A673 (cell line): Measurements from ENCODE around the gene JOSD2. TPM values are rescaled to one million over a fixed set of nuclear protein-coding genes. Genes with fewer than 3 reads are reported as not detected.
A peak's percentile ranks its signal among the peaks of the same experiment; 100 is the strongest.

Experiments
- BruUV-seq: library from RNA; stranded (reverse); fragments of 400-500 nt; replicated peaks from 2 replicates; lab custom pipeline; 2021; lab: Mats Ljungman, UMichigan
- CTCF ChIA-PET: fragments of 300-600 bp; sonication (Branson Sonifier 250); formaldehyde crosslinking; loops from one replicate; lab custom pipeline; 2022; ENCODE audit warnings: antibody characterized with exemption; lab: Charles Lee
- POLR2A ChIA-PET: fragments of 300-600 bp; sonication (Branson Sonifier 250); formaldehyde crosslinking; loops from one replicate; lab custom pipeline; 2022; ENCODE audit warnings: antibody characterized with exemption; ENCODE audit not compliant: low non-redundant PET; lab: Charles Lee
- DNase-seq: peaks from one replicate; pipeline ENCODE4 v3.0.0-alpha.2; 2015; ENCODE audit warnings: low spot score
- H3K27ac ChIP-seq: fragments of 200-600 bp; sonication (generic); 2 replicates; pipeline ENCODE4 v1.5.1; 2016; ENCODE audit warnings: mixed run types, low read depth, mild to moderate bottlenecking, mixed read lengths, antibody characterized with exemption, low read length; ENCODE audit not compliant: poor library complexity, severe bottlenecking
- H3K27me3 ChIP-seq: fragments of 200-600 bp; sonication (generic); replicated peaks from 2 replicates; pipeline ENCODE4 v1.6.1; 2017; ENCODE audit warnings: mixed run types, low read depth, mild to moderate bottlenecking, mixed read lengths, antibody characterized with exemption, low read length; ENCODE audit not compliant: insufficient read depth, poor library complexity
- H3K36me3 ChIP-seq: fragments of 200-600 bp; sonication (generic); 2 replicates; pipeline ENCODE4 v1.6.1; 2016; ENCODE audit warnings: mixed run types, mild to moderate bottlenecking, mixed read lengths, antibody characterized with exemption, low read length; ENCODE audit not compliant: insufficient read depth, poor library complexity, severe bottlenecking
- H3K4me1 ChIP-seq: fragments of 200-600 bp; sonication (generic); 2 replicates; pipeline ENCODE4 v1.6.1; 2017; ENCODE audit warnings: mixed run types, mild to moderate bottlenecking, mixed read lengths, antibody characterized with exemption, low read length; ENCODE audit not compliant: insufficient read depth, poor library complexity, severe bottlenecking
- H3K4me3 ChIP-seq: fragments of 200-600 bp; sonication (generic); 2 replicates; pipeline ENCODE4 v1.5.1; 2016; ENCODE audit warnings: low read depth, mixed run types, mild to moderate bottlenecking, mixed read lengths, low read length; ENCODE audit not compliant: poor library complexity, severe bottlenecking
- H3K9me3 ChIP-seq: fragments of 200-600 bp; sonication (generic); 2 replicates; pipeline ENCODE4 v1.6.1; 2016; ENCODE audit warnings: mixed run types, low read depth, mild to moderate bottlenecking, mixed read lengths, antibody characterized with exemption, low read length; ENCODE audit not compliant: poor library complexity, severe bottlenecking
- CTCF ChIP-seq: fragments of 300-800, 200-600 bp; sonication (generic); conservative IDR thresholded peaks from 2 replicates; pipeline ENCODE4 v1.5.1; 2017; ENCODE audit warnings: low read depth, mild to moderate bottlenecking, antibody characterized with exemption, low read length, moderate library complexity, mixed read lengths
- EZH2 ChIP-seq: fragments of 200-600 bp; sonication (generic); IDR thresholded peaks from 2 replicates; pipeline ENCODE4 v1.6.1; 2017; ENCODE audit warnings: borderline replicate concordance, low read depth, mild to moderate bottlenecking, mixed read lengths, antibody characterized with exemption, low read length; ENCODE audit not compliant: poor library complexity, severe bottlenecking
- intact Hi-C: fragments of 100-400 bp; cut with micrococcal nuclease; formaldehyde crosslinking; loops from one replicate; pipeline ENCODE4 v1.10.0; 2022; ENCODE audit not compliant: unreplicated experiment
- total RNA-seq: library from RNA; stranded (reverse); gene quantifications from 2 replicates; pipeline ENCODE4 v1.2.3, GENCODE V29; 2021

Gene JOSD2
- total RNA-seq, 1 experiment from 2014 or later, result 26.8 TPM

DNA sequence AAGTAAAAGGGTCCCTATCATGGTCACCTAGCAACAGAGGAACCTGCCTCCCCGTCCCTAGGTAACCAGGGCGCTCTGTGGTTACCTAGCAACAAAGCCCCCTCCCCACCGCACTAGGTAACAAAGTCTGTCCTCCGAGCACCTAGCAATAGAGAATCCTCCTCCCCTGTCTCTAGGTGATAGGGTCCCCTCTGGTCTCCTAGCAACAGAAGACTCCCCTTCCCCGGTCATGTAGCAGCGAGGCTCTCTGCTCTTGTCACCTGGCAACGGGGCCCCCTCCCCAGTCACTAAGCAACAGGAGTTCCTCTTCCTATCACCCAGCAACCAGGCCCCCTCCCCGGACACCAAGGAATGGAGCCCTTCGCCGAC lies 307 bp downstream of the JOSD2 start:
- BruUV-seq, result TSS peak; percentile 68
- DNase-seq, result no peak
- Histone ChIP-seq H3K27me3 (no peaks in the 10 kb centered on the region), H3K9me3 (no peaks in the 10 kb centered on the region), H3K36me3 (no peaks in the 10 kb centered on the region), H3K27ac (peak overlapping the region; percentile 90), H3K4me3 (peak overlapping the region; percentile 63), H3K4me1 (peaks cover 6% of the 10 kb centered on the region)
- TF ChIP-seq CTCF (no peak), EZH2 (no peak)
- CTCF ChIA-PET, result interaction anchor here (0.5 to 1.2 kb wide), 3 partner anchors 27 to 849 kb away, joined by 3 read pairs; no protein-coding TSS in a partner anchor
- intact Hi-C loops, result loop anchor here (5.0 kb wide), 1 partner anchor 133 kb away; the partner anchor contains the start of gene NR1H2
- POLR2A ChIA-PET, result interaction anchor here (0.5 to 0.6 kb wide), 3 partner anchors 39 to 133 kb away, joined by 3 to 12 read pairs (median 3); no protein-coding TSS in a partner anchor

DNA sequence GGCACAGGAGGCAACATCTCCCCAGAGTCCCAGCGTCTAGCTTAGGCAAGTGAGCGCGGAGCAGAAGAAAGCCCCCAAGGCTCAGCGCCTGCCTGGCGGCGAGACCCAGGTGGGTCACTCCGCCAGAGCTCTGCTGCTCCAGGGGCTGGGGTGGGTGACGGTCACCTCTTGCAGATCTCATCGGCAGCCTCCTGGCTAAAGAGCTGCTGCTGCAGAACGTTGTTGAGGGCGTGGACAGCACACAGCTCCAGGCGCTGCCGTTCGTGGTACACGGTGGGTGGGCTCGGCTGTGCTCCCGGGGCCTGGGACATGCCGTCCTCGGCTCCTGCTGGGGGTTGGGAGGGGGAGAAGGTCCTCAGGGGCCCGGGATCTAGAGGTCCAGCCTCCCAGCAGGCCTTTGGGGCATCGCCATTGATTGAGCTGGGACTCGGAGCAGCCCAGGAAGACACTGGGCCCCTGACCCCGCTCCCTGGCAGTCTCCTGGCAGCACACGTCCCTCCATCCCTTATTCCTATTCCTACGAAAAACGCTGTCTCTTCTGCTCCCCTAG lies 795 bp downstream of the JOSD2 start:
- POLR2A ChIA-PET, result no interaction called here
- no peaks in the 10 kb centered on the region for H3K9me3 ChIP-seq
- CTCF ChIA-PET, result interaction anchor here (1.2 kb wide), 1 partner anchor 141 kb away, joined by 3 read pairs; no protein-coding TSS in a partner anchor
- TF ChIP-seq EZH2 (no peak), CTCF (no peak)
- no peak for DNase-seq
- H3K36me3 ChIP-seq, result no peaks in the 10 kb centered on the region
- H3K27me3 ChIP-seq, result no peaks in the 10 kb centered on the region
- H3K27ac ChIP-seq, result peak overlapping the region; percentile 90
- BruUV-seq, result no TSS peak
- H3K4me3 ChIP-seq, result peak overlapping the region; percentile 63
- H3K4me1 ChIP-seq, result peaks cover 6% of the 10 kb centered on the region
- intact Hi-C loops, result loop anchor here (5.0 kb wide), 1 partner anchor 133 kb away; the partner anchor contains the start of gene NR1H2

DNA sequence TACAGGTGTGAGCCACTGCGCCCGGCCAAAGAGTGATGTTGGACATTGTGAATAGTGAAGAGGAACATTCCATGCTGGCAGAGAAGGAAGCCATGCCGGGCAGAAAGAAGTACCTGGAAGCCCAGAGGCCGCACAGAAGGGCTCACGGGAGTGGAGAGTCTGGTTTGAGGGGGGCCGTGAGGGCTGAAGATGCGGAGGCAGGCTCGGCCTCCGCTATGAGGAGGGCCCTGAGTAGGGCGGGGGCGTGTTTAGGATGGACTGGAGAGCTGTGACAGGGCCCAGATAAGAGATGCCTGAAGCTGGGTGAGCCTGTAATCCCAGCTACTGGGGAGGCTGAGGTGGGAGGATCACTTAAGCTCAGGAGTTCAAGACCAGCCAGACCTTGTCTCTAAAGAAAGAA lies 1.6 kb downstream of the JOSD2 start:
- intact Hi-C loops, result no loop called here
- BruUV-seq, result no TSS peak
- Histone ChIP-seq H3K27ac (no peak overlapping the region), H3K36me3 (no peaks in the 10 kb centered on the region), H3K4me3 (no peak overlapping the region), H3K27me3 (no peaks in the 10 kb centered on the region), H3K4me1 (peaks cover 6% of the 10 kb centered on the region), H3K9me3 (no peaks in the 10 kb centered on the region)
- ChIA-PET CTCF (interaction anchor here (0.7 kb wide), 1 partner anchor 23 kb away, joined by 10 read pairs; no protein-coding TSS in a partner anchor), POLR2A (no interaction called here)
- no peak for DNase-seq
- TF ChIP-seq EZH2 (no peak), CTCF (no peak)
